ENCODE results near the gene ERGIC2.

GRCh38 chr12:29415111-29415510 lies 34.1 kb upstream of the ERGIC2 start:
- TF ChIP-seq CTCF (IDR thresholded peaks at IDR 0.05) (no peak), EZH2 (IDR thresholded peaks at IDR 0.05; ENCODE audit: borderline replicate concordance, insufficient read depth, low read depth, low read length, poor library complexity, severe bottlenecking) (no peak)
